Naive thymus-derived CD8-positive, alpha-beta T cell (primary cell): ENCODE results near the gene BARD1. TPM values are rescaled to one million over a fixed set of nuclear protein-coding genes. Genes with fewer than 3 reads are reported as not detected.
"Not testable (repeated sequence)": the region's sequence is repeated elsewhere in the genome, so short reads cannot be mapped to it uniquely, and the experiment has no call there.

Experiments used
- ATAC-seq, 2 donors: fragments of 150-1000 bp; cut with Tn5 transposase in 1 of 2; sonication (Bioruptor Pico), chemical (Tn5 transposase) in 1 of 2; 1 replicate in 1 of 2; 2 replicates in 1 of 2; pipeline ENCODE4 v1.10.0; 2021; ENCODE audit warnings: mild to moderate bottlenecking in 2 of 2, moderate library complexity in 2 of 2
- POLR2A ChIA-PET: fragments of 350-600 bp; sonication (Branson Sonifier 250); formaldehyde crosslinking; loops from one replicate; lab custom pipeline; 2021; ENCODE audit warnings: antibody characterized with exemption; lab: Charles Lee
- DNase-seq, 10 donors: peaks; one replicate each; pipeline versions ENCODE4 v3.0.0 to v3.0.0-alpha.2; 2020 to 2022
- H3K27ac Mint-ChIP-seq, 10 donors: one replicate each; pipeline ENCODE4 v1.8.0; 2020 to 2022; ENCODE audit warnings: mild to moderate bottlenecking in 10 of 10, mixed read lengths in 10 of 10, moderate library complexity in 4 of 10, inconsistent platforms in 1 of 10
- H3K27me3 Mint-ChIP-seq, 5 donors: one replicate each; pipeline ENCODE4 v1.8.0; 2021 to 2022; ENCODE audit warnings: mixed read lengths in 5 of 5
- H3K36me3 Mint-ChIP-seq, 3 donors: one replicate each; pipeline ENCODE4 v1.8.0; 2020 to 2022; ENCODE audit warnings: mixed read lengths in 3 of 3, mild to moderate bottlenecking in 2 of 3, inconsistent platforms in 1 of 3
- H3K4me1 Mint-ChIP-seq, 4 donors: one replicate each; pipeline ENCODE4 v1.8.0; 2021 to 2022; ENCODE audit warnings: mixed read lengths in 4 of 4
- H3K4me3 Mint-ChIP-seq, 10 donors: one replicate each; pipeline ENCODE4 v1.8.0; 2020 to 2022; ENCODE audit warnings: mild to moderate bottlenecking in 10 of 10, mixed read lengths in 10 of 10, moderate library complexity in 6 of 10, inconsistent platforms in 1 of 10
- H3K9me3 Mint-ChIP-seq, 9 donors: one replicate each; pipeline ENCODE4 v1.8.0; 2020 to 2022; ENCODE audit warnings: mixed read lengths in 9 of 9, mild to moderate bottlenecking in 3 of 9, inconsistent platforms in 1 of 9, moderate library complexity in 1 of 9
- polyA plus RNA-seq, 3 donors: library from polyadenylated mRNA; unstranded; fragments of 300-500 nt; fragmentation: Illumina TruSeq; gene quantifications; one replicate each; pipeline ENCODE4 v1.2.3, GENCODE V29; 2021
- total RNA-seq, 8 experiments: library from RNA in 2 of 8; stranded (reverse) in 2 of 8; gene quantifications; one replicate each; pipeline ENCODE4 v1.2.3 and lab custom pipeline; 2021 to 2026

The BARD1 gene
- total and polyA plus RNA-seq, 5 experiments from 2014 or later: 2.4 to 16.1 (median 5.8) TPM

DNA sequence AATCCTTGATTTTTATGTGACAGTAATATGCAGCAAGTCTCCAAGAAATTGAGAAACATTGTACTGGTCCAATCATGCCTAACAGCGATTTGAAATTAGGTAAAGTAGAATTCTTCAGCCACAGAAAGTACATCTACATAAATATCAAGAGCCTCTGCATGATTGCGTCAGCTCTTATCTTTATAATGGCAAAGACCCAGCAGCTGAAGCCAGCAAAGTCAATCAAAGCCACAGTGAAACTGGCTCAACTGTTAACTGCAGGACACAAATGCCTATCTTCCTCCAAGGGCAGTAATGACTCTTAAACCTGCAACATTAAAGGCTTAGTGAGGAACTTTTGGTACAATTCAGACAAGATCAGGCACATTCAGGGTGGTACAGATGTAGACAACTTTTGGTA, 102.5 kb downstream of the BARD1 start:
- peaks cover 0 to 9% (median 3%) of the 10 kb centered on the region in 9 donors for H3K9me3 Mint-ChIP-seq
- POLR2A ChIA-PET: no interaction called here
- ATAC-seq: no peak

DNA sequence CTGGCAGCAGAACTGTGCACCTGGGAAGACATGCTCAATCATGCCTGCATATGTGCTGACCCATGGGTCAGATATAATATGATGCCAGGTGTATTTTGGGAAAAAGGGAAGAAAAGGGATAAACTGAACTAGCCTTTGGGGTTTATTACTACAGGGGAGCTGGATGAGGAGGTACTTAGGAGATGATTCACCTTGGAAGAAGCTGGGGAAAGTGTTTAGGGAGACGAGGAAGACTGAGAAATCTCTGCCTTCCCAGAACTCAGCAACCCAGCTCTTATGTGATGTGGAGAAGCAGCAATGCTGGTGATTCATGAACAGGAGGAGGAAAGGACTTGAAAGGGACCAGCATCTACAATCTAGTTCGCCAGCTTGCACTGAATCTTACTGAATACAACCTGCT, 110.2 kb downstream of the BARD1 start:
- DNase-seq: no peak
- Mint-ChIP-seq H3K9me3 (peaks cover 0 to 35% (median 12%) of the 10 kb centered on the region in 9 donors), H3K4me3 (no peak overlapping the region), H3K27me3 (peaks cover 0 to 17% (median 7%) of the 10 kb centered on the region in 5 donors), H3K36me3 (peaks cover 0 to 22% (median 10%) of the 10 kb centered on the region in 3 donors), H3K4me1 (no peaks in the 10 kb centered on the region), H3K27ac (no peak overlapping the region)
- POLR2A ChIA-PET: no interaction called here
- no peak for ATAC-seq

More for the DNA sequence above, 102.5 kb downstream of the BARD1 start:
- Mint-ChIP-seq H3K36me3 (no peaks in the 10 kb centered on the region), H3K27ac (no peak overlapping the region), H3K27me3 (peaks cover 0 to 3% (median 0%) of the 10 kb centered on the region in 5 donors), H3K4me1 (peaks cover 0 to 2% (median 1%) of the 10 kb centered on the region in 4 donors), H3K4me3 (no peak overlapping the region)
- no peak for DNase-seq

DNA sequence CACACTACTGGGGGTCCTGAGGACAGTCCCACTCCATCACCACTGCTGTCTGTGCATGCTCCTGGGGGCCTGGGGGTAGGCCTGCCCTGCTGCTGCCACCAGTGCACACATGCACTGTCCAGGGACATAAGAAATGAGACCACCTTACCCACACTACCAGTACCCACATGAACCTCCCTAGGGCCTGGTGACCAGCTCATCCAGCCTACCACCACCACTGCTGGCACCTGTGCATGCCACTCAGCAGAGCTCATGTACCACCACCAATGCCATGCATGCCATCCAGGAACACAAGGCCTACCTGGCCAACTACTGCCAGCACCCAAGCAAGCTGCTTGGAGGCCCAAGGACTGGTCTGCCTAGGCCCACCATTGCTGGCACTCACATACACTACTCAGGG, 112.8 kb downstream of the BARD1 start:
- ATAC-seq (no peak), DNase-seq (no peak)
- POLR2A ChIA-PET: no interaction called here
- no peak overlapping the region for H3K27ac Mint-ChIP-seq
- H3K4me1 Mint-ChIP-seq: no peaks in the 10 kb centered on the region
- H3K36me3 Mint-ChIP-seq: peaks cover 0 to 22% (median 10%) of the 10 kb centered on the region in 3 donors
- H3K4me3 Mint-ChIP-seq: no peak overlapping the region
- H3K9me3 Mint-ChIP-seq: peaks cover 0 to 35% (median 12%) of the 10 kb centered on the region in 9 donors
- peaks cover 0 to 17% (median 6%) of the 10 kb centered on the region in 5 donors for H3K27me3 Mint-ChIP-seq

DNA sequence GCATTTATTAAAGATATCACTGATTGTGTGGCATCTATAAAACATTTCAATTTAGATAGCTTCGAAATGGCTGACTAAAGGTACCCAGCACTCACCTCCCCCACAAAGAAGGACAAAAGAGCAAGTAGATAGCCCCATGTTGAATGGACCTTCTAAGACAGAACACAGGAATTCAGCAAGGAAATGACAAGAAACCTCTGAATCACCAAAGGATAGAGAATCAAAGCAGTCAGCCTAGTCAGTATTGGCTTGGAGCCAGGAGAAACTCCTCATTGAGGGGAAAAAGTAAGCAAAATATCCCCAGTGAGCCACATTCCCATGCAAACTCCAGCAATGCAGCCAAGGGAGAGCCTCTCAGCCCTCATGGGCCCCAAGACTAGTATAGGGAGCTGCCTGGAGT, 113.7 kb downstream of the BARD1 start:
- POLR2A ChIA-PET: no interaction called here
- no peaks in the 10 kb centered on the region for H3K4me1 Mint-ChIP-seq
- peaks cover 0 to 29% (median 6%) of the 10 kb centered on the region in 9 donors for H3K9me3 Mint-ChIP-seq
- no peak overlapping the region for H3K4me3 Mint-ChIP-seq
- H3K27me3 Mint-ChIP-seq: peaks cover 0 to 15% (median 3%) of the 10 kb centered on the region in 5 donors
- peaks cover 0 to 15% (median 6%) of the 10 kb centered on the region in 3 donors for H3K36me3 Mint-ChIP-seq
- ATAC-seq (no peak), DNase-seq (no peak)
- H3K27ac Mint-ChIP-seq: no peak overlapping the region

DNA sequence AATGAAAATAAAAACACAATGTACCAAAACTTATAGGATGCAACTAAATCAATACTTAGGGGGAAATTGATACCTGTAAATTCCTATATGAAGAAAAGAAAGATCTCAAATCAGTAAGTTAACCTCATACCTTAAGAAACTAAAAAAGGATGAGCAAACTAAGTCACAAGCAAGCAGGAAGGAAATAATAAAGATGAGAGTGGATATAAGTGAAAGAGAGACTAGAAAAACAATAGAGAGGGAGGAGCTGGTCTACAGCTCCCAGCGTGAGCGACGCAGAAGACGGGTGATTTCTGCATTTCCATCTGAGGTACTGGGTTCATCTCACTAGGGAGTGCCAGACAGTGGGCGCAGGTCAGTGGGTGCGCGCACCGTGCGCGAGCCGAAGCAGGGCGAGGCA, 125.9 kb downstream of the BARD1 start:
- H3K9me3 Mint-ChIP-seq: peaks cover 0 to 13% (median 4%) of the 10 kb centered on the region in 9 donors
- H3K27me3 Mint-ChIP-seq, H3K4me1 Mint-ChIP-seq, POLR2A ChIA-PET, H3K36me3 Mint-ChIP-seq: not testable (repeated sequence)
- H3K4me3 Mint-ChIP-seq: peak overlapping the region; percentile 78 to 100 (median 85)
- peak; percentile 63 to 70 for ATAC-seq
- peak in 3 of 10 donors; percentile 11 to 46 (median 21) for DNase-seq
- H3K27ac Mint-ChIP-seq: peak overlapping the region; percentile 75 to 96 (median 84)

DNA sequence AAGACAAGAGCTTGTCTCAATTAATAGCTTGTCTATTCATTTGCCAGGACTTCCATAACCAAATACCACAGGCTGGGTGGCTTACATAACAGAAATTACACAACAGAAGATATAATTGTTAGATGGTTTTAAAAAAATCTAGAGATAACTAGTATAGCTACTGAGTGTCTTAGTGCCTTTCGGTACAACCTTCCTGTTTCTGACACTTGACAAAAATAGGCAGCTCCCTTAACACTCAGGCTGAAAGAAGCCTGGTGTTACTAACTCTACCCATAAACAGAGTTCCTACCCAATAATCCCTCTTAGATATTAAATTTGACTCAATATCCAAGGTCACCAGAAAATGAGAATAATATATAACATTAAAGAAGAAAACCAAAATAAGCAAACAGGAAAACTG, 129.7 kb downstream of the BARD1 start:
- peaks cover 0 to 4% (median 0%) of the 10 kb centered on the region in 5 donors for H3K27me3 Mint-ChIP-seq
- DNase-seq (no peak), ATAC-seq (no peak)
- peaks cover 3 to 7% (median 5%) of the 10 kb centered on the region in 4 donors for H3K4me1 Mint-ChIP-seq
- peaks cover 0 to 13% (median 4%) of the 10 kb centered on the region in 9 donors for H3K9me3 Mint-ChIP-seq
- POLR2A ChIA-PET: no interaction called here
- no peak overlapping the region for H3K27ac Mint-ChIP-seq
- peaks cover 0 to 9% (median 2%) of the 10 kb centered on the region in 3 donors for H3K36me3 Mint-ChIP-seq
- H3K4me3 Mint-ChIP-seq: no peak overlapping the region

DNA sequence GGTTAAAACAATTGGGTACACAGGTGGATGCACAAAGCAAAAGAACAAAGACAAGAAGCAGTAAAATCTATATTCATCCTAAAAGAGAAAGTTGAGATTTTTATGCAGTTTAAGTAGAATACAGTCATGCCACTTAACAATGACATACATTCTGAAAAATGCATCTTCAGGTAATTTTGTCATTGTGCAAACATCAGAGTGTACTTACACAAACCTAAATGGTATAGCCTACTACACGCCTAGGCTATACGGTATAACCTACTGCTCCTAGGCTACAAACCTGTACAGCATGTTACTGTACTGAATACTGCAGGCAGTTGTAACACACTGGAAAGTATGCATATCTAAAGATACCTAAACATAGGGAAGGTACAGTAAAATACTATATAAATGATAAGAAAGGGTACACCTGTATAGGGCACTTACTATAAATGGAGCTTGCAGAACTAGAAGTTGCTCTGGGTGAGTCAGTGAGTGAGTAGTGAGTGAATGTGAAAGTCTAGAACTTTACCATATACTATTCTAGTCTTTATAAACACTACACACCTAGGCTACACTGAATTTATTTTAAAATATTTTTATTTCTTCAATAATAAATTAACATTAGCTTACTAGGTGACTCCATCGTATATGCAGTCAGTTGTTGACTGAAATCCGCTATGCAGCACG, 132.9 kb downstream of the BARD1 start:
- no peaks in the 10 kb centered on the region for H3K4me1 Mint-ChIP-seq
- DNase-seq: no peak
- H3K27me3 Mint-ChIP-seq: peaks cover 0 to 6% (median 0%) of the 10 kb centered on the region in 5 donors
- no peak overlapping the region for H3K27ac Mint-ChIP-seq
- POLR2A ChIA-PET: no interaction called here
- ATAC-seq: no peak
- no peak overlapping the region for H3K4me3 Mint-ChIP-seq
- H3K36me3 Mint-ChIP-seq: peaks cover 0 to 9% (median 4%) of the 10 kb centered on the region in 3 donors
- peaks cover 0 to 13% (median 4%) of the 10 kb centered on the region in 9 donors for H3K9me3 Mint-ChIP-seq
